Left ventricle myocardium inferior (tissue), 1 donor: ENCODE measurements around the gene PHF23. TPM values are rescaled to one million over a fixed set of nuclear protein-coding genes. Genes with fewer than 3 reads are reported as not detected.
A peak's percentile ranks its signal among the peaks of the same experiment; 100 is the strongest.

Experiments
- DNase-seq: peaks from one replicate; pipeline ENCODE4 v3.0.0-alpha.2; 2020
- H3K27ac ChIP-seq: fragments of 200-600 bp; replicated peaks from 2 replicates; pipeline ENCODE4 v1.8.0; 2021
- H3K27me3 ChIP-seq: fragments of 200-600 bp; 2 replicates; pipeline ENCODE4 v1.8.0; 2021; ENCODE audit warnings: low read depth
- H3K36me3 ChIP-seq: fragments of 200-600 bp; 2 replicates; pipeline ENCODE4 v1.8.0; 2021
- H3K4me1 ChIP-seq: fragments of 200-600 bp; 2 replicates; pipeline ENCODE4 v1.8.0; 2021
- H3K4me3 ChIP-seq: fragments of 200-600 bp; 2 replicates; pipeline ENCODE4 v1.8.0; 2021; ENCODE audit warnings: mild to moderate bottlenecking, moderate library complexity
- H3K9me3 ChIP-seq: fragments of 200-600 bp; replicated peaks from 2 replicates; pipeline ENCODE4 v1.8.0; 2021
- CTCF ChIP-seq: fragments of 200-600 bp; IDR thresholded peaks from 2 replicates; pipeline ENCODE4 v1.8.0; 2021; ENCODE audit warnings: antibody characterized with exemption, mild to moderate bottlenecking, borderline replicate concordance
- intact Hi-C: fragments of 100-400 bp; cut with micrococcal nuclease; formaldehyde crosslinking; loops from one replicate; pipeline ENCODE4 v1.11.0; 2022
- total RNA-seq: library from RNA; stranded (reverse); fragmentation: NEBNext Ultra II Directional; extraction: Animal tissue kit (Norgen Biotek cat#: 25700); gene quantifications from one replicate; pipeline ENCODE4 v1.2.1, GENCODE V29; 2021
- donor health status: DM: no; HTN: yes; CAD: no; lungs with severe emphysema.

PHF23 gene
- total RNA-seq, 1 donor from 2014 or later = 22.0 TPM

GRCh38 chr17:7224661-7225111 lies 14.6 kb downstream of the PHF23 start:
- H3K36me3 ChIP-seq = peaks cover 92% of the 10 kb centered on the region
- peaks cover 63% of the 10 kb centered on the region for H3K4me1 ChIP-seq
- intact Hi-C loops = no loop called here
- DNase-seq = no peak
- H3K27ac ChIP-seq = peak overlapping the region; percentile 68
- TF ChIP-seq CTCF = no peak
- no peaks in the 10 kb centered on the region for H3K9me3 ChIP-seq
- H3K4me3 ChIP-seq = no peak overlapping the region
- no peaks in the 10 kb centered on the region for H3K27me3 ChIP-seq

GRCh38 chr17:7224110-7224509 lies 15.1 kb downstream of the PHF23 start:
- DNase-seq = no peak
- Histone ChIP-seq H3K9me3 (no peaks in the 10 kb centered on the region), H3K4me1 (peaks cover 67% of the 10 kb centered on the region), H3K27me3 (no peaks in the 10 kb centered on the region), H3K4me3 (peak overlapping the region; percentile 4), H3K27ac (peak overlapping the region; percentile 42), H3K36me3 (peaks cover 86% of the 10 kb centered on the region)
- intact Hi-C loops = no loop called here
- TF ChIP-seq CTCF = no peak

GRCh38 chr17:7223375-7223774 lies 15.9 kb downstream of the PHF23 start:
- no peak for DNase-seq
- H3K4me1 ChIP-seq = peaks cover 74% of the 10 kb centered on the region
- H3K27ac ChIP-seq = peak overlapping the region; percentile 42
- no peak overlapping the region for H3K4me3 ChIP-seq
- H3K9me3 ChIP-seq = no peaks in the 10 kb centered on the region
- no peaks in the 10 kb centered on the region for H3K27me3 ChIP-seq
- TF ChIP-seq CTCF = no peak
- H3K36me3 ChIP-seq = peaks cover 78% of the 10 kb centered on the region
- intact Hi-C loops = no loop called here

GRCh38 chr17:7222972-7223292 lies 16.3 kb downstream of the PHF23 start:
- no peak overlapping the region for H3K4me3 ChIP-seq
- H3K27me3 ChIP-seq = no peaks in the 10 kb centered on the region
- no peak for DNase-seq
- peaks cover 79% of the 10 kb centered on the region for H3K4me1 ChIP-seq
- intact Hi-C loops = no loop called here
- no peak for TF ChIP-seq CTCF
- peaks cover 74% of the 10 kb centered on the region for H3K36me3 ChIP-seq
- peak overlapping the region; percentile 42 for H3K27ac ChIP-seq
- no peaks in the 10 kb centered on the region for H3K9me3 ChIP-seq

GRCh38 chr17:7222093-7222971 lies 16.9 kb downstream of the PHF23 start:
- Histone ChIP-seq H3K27ac (peak overlapping the region; percentile 98), H3K9me3 (no peaks in the 10 kb centered on the region), H3K4me3 (no peak overlapping the region), H3K27me3 (no peaks in the 10 kb centered on the region), H3K4me1 (peaks cover 84% of the 10 kb centered on the region), H3K36me3 (peaks cover 68% of the 10 kb centered on the region)
- intact Hi-C loops = no loop called here
- no peak for DNase-seq
- no peak for TF ChIP-seq CTCF
